GM21786 (cell line): ENCODE measurements around the gene DLK2.

ENCODE experiments used
- ATAC-seq: cut with Tn5 transposase; IDR thresholded peaks from one replicate; pipeline ENCODE4 v1.9.1; 2021; ENCODE audit not compliant: unreplicated experiment

The DLK2 gene

DNA sequence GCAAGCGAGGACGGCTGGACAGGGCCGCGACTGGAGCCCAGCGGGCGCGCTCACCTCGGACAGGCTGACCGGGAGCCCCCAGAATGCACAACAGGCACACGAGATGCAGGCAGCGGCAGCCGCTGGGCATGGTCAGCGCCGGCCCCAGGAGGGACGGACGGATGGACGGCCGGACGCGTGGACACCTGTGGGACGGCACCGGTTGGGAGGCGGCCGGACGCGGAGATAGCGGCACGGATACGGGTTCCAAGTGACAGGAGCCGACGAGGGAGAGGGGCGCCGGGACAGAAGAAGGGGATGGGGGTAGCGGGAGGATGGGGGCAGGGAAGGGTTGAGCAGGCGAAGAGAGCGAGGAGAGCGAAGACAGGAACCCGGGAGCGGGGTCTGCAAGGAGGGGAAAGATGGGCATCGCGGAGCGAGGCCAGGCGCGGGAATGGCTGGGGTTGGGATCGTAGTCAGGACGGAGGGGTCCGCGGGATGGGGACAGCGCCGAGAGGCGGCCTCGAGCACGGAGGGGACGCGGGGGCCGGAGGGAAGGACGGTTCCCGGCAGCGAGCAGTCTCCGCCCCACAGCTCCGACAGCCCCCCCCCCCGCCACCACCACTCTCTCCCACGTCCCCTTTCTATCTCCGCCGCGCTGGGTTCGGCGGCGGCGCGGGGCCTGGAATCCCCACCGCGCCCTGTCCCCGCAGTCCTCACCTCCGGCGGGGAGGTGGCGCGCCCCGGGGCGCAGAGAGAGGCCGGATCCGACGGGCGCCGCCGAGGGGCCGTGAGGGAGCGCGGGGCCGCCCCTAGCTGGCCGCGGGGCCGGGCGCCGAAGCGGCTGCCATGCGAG, 435 bp downstream of the DLK2 start:
- ATAC-seq, result peak; percentile 52

DNA sequence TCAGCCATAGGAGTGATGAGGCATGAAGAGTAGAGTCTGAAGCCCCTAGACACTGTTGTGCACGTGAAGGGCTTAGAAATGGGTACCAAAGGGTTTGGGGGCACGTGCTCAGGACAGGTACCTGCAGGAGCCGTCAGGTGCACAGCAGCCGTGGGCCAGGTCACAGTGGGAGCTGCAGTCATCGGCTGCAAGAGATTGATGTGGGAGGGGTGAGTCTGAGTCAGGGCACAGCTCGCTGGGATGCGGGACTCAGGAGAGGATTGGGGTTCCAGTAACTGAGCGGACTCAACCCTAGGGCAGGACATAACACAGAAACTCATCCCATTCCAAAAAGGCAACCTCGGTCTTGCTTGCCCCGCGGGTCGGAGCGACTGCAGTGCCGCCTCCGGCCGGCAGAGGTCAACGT, 1.1 kb downstream of the DLK2 start:
- ATAC-seq, result no peak

DNA sequence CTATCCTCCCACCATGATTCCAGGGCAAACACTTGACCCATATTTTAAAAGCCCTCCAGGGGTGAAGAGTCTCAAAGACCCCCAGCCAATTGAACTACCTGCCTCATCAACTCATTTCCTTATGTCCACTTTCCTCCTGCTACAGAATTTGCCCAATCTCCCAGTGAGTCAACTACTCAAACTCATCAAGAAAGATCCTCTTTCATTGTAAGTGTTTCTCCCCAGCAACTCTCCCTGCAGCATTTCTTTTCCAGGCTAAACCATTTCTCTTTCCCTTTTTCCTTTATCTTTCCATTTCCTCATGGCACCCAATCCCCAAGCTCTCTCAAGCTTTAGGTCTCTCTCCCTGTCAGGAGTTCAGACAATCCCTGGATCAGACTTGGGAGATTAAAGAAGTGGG, 1.5 kb downstream of the DLK2 start:
- no peak for ATAC-seq

DNA sequence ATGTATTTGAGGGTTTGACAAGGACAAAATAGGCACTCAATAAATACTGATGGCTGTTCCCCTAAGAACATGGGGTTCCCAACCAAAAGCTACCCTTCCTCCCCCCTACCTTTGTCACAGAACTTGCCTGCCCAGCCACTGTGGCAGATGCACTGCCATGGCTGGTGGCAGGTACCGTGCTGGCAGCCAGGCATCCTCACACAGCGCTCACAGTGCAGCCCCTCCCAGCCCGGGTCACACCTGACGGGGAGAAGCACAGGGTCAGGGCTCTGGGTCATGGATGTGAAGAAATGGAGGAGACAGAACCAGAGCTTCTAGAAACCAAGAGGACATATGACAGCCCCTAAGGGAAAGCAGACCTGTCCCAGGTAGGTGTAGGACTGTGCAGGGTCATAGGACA, 2.5 kb downstream of the DLK2 start:
- ATAC-seq, result no peak

DNA sequence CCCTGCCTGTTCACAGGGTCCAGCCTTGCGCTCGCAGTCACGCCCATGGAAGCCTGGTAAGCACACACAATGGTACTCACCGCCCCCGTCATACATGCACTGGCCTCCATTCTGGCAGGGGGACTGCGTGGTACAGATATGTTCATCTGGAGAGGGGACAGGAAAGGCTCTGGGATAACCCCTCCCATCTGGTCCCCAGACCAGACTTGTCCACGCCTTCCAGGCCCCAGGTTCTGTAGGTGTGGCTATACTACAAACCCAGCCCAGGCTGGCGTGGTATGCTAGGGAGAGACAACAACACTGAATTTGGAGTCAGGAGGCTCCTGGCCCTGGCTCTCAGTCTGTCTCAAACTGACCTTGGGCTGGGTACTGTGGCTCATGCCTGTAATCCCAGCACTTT, 3.4 kb downstream of the DLK2 start:
- no peak for ATAC-seq

DNA sequence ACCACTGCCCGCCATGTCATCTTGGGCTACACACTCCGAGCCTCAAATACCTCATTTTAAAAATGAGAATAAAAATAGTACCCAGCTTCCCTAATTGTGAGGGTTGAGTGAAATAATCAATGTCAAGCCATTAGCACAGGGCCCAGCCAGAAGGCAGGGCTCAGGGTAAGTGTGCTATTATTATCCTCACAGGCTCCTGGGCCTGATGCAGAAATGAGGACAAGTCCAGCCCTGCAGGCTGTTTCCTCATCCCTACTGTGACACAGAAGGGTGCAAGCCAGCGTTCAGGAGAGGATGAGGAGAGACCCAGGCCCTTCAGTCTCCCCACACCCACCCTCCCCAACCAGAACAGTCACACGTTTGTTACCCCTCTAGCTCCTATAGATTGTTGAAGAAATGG, 4.0 kb downstream of the DLK2 start:
- no peak for ATAC-seq

DNA sequence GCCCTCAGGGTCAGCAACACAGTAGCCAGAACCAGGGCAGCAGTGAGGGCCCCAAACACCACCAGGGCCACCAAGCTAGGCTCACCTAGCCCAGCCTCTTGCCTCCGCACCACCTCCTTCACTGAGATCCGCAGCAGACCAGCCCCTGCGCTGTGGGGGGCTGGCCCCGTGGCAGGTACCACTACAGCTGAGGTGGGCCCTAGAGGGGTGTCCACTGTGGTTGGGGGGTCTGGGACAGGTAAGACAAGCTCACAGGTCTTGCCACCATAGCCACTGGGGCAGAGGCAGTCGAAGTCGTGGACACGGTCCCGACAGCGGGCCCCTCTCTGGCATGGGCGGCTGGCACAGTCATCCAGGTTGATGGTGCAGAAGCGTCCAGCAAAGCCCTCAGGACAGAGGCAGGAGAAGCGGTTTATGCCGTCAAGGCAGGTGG, 4.6 kb downstream of the DLK2 start:
- ATAC-seq, result no peak

DNA sequence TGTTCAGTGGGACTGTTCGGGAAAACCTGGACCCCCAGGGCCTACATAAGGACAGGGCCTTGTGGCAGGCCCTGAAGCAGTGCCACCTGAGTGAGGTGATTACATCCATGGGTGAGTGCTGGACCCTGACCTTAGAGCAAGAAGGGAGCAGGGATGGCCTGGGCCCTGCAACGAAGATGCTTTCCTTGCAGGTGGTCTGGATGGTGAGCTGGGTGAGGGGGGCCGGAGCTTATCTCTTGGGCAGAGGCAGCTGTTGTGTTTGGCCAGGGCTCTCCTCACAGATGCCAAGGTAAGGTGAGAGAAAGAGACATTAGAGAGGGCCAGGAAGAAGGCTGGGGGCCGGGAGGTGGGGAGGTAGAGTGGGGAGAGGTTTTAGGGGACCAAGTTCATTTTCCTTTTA, 6.4 kb downstream of the DLK2 start:
- ATAC-seq, result no peak

DNA sequence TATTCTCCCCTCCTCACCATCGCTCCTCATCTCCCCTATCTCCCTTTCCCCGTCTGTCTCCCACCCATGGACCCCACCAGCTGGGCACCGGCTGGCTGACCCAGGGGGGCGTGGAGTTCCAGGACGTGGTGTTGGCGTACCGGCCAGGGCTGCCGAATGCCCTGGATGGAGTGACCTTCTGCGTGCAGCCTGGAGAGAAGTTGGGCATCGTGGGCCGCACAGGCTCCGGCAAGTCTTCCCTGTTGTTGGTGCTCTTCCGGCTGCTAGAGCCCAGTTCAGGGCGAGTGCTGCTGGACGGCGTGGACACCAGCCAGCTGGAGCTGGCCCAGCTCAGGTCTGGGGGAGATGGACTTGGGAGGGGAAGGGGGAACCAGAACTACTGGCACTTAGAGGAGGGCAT, 7.7 kb downstream of the DLK2 start:
- ATAC-seq, result no peak

DNA sequence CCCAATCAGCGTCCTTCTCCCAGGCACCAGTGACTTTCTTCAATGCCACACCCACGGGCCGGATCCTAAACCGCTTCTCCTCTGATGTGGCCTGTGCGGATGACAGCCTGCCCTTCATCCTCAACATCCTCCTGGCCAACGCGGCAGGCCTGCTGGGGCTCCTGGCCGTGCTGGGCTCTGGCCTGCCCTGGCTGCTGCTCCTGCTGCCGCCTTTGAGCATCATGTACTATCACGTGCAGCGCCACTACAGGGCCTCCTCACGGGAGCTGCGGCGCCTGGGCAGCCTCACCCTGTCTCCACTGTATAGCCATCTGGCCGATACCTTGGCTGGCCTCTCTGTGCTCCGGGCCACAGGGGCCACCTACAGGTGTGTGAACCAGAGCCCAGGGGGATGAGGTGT, 9.8 kb downstream of the DLK2 start:
- no peak for ATAC-seq

DNA sequence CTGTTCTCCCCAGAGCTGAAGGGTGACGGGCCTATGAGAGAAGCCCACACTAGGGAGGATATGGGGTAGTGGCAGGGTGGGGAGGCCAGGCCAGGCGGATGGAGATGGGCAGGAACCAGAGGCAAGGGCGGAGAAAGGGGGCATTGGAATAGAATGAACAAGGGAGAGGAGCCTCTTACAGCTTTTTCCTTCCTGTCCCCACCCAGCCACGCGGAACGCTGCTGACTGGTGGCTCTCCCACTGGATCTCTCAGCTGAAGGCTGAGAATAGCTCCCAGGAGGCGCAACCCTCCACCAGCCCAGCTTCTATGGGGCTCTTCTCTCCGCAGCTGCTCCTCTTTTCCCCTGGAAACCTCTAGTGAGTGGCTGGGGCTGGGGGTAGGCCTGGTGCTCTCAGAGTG, 10.8 kb downstream of the DLK2 start:
- no peak for ATAC-seq

DNA sequence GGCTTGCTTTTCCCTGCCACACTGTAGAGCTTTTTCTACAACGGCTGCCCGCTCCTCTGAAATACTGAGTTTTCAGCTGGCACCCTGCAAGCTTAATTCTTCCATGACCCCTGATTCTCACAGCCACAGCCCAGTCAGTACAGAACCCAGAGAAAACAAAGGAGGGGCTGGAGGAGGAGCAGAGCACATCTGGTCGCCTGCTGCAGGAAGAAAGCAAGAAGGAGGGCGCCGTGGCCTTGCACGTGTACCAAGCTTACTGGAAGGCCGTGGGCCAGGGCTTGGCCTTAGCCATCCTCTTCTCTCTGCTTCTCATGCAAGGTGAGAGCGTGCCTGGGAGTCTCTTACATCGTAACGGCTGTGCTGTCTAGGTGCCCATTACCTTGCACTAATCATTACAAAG, 11.3 kb downstream of the DLK2 start:
- no peak for ATAC-seq

DNA sequence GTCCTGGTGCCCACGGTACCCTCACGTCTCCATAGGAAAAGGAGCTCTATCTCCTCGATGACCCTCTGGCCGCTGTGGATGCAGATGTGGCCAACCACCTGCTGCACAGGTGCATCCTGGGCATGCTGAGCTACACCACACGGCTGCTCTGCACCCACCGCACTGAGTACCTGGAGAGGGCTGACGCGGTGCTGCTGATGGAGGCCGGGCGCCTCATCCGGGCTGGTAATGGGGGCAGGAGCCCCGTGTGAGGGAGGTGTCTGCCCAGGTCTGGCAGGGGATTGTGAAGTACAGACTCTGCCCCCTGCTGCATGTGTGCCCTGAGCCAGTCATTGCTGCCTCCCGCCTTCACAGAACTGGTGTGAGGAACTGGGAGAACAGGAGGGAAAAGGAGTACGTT, 12.4 kb downstream of the DLK2 start:
- no peak for ATAC-seq

DNA sequence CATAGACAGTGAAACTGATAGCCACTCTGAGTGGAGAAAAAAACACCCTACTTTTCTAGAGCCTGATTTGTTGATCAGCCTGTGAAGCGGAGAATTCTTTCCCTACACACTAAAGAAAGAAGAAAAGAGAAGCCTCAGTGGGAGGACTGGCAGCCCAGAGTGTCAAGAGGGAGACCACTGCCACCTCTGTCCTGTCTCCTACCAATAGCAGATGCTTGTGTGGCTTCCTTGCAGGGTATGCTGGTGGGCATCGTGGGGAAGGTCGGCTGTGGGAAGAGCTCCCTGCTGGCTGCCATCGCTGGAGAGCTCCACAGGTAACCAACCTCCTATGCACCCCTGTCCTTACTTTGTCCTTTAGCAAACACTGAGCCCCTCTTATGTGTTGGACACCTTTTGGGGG, 17.6 kb downstream of the DLK2 start:
- no peak for ATAC-seq

DNA sequence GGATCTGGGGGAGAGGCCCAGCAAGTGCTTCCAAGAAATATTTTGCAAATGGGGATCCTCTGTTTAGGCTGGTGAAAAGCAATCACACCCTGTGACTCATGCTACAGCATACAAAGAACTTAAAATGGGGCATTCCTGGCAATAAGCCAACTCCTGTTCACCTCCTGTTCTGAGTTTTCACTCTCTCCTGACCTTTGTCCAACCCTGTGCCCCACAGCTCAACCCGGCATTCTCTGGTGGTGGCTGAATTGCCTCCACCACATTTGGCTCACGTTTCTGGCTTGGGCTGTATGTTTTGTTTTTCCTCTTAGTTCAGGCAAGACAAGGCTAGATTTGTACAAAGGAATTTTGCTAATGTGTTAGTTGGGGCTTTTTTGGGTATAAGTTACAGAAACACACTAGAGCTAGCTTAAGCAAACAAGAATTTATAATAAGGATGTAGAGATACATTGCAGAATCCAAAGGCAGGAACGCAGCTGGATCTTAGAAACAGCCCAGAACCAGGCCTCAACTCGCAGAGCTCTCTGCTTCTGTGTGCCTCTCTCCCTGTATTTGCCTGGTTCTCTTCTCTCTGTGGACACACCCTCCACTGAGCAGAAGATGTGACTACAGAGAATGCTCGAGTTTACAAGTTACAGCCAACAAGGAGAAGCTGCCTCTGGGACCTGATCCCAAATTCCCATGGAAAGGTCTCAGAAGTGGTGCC, 18.6 kb downstream of the DLK2 start:
- ATAC-seq, result no peak

DNA sequence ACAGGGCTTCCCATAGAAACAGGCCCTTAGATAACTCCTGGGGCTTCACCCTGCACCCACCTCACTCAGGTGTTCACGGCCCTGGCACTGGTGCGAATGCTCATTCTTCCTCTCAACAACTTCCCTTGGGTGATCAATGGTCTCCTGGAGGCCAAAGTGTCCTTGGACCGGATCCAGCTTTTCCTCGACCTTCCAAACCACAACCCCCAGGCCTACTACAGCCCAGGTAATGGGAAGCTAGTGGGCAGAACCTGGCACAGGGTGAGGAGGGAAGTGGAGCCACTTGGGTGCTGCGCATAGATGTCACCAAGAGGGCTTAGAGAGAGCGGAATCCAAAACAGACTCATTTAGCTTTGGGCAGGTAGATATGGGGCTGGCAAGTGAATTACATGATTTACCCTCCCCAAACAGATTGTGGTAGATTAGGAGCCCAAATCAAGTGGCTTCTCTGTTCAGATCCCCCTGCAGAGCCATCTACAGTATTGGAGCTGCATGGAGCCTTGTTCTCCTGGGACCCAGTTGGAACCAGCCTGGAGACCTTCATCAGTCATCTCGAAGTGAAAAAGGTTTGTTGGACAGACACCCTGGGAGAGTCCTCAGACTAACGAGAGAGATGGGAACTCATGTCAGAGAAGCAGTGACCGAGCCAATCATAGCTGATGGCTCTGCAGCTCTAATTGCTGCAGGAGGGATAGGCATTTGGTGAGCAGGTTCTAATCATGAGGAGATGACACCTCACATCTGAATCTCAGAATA, 19.5 kb downstream of the DLK2 start:
- ATAC-seq, result no peak

DNA sequence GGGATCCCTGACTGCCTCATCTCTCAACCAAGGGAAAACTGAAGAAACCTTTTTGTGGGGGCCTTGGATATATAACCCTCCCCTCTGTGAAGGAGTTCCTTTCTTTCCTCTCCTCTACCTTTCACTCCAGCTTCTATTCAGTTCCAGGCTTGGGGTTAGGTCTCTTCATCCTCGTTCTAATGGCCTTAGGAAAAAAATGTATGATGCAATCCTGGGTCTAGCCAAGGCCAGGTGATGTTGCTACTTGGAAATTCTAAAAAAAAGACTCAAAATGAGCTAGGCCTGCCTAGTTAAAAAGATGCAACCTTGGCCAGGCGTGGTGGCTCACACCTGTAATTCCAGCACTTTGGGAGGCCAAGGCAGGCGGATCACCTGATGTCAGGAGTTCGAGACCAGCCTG, 20.4 kb downstream of the DLK2 start:
- no peak for ATAC-seq

DNA sequence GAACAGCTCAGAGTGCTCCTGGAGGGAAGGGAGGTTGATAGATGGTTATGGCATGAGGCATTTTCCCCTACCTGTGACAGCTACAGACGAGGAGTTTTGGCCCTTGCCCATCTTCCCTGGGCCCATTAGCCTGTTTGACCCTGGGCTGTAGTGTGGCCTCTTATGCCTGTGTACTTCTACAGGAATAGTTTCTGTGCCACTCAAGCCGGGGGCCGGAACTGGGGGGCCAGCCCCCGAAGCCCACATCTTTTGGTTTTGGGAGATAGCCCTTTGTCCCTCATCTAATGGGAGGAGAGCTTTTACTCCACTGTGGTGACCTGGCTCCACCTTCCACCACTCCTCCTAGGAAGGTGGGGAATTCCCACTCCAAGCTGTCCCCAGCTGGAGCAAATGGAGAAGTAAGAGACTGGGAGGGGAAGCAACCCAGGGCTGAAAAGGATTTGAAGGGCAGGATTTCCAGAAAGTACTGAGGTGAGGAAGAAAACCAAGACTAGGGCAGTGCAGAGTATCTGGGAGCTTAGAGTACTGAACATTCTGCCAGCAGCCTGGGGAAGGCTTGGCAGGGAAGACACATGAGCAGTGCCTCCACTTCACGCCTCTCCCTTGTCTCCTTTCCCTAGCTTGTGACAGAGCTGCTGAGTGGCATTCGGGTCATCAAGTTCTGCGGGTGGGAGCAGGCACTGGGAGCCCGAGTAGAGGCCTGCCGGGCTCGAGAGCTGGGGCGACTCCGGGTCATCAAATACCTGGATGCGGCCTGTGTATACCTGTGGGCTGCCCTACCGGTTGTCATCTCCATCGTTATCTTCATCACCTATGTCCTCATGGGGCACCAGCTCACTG, 21.1 kb downstream of the DLK2 start:
- no peak for ATAC-seq

DNA sequence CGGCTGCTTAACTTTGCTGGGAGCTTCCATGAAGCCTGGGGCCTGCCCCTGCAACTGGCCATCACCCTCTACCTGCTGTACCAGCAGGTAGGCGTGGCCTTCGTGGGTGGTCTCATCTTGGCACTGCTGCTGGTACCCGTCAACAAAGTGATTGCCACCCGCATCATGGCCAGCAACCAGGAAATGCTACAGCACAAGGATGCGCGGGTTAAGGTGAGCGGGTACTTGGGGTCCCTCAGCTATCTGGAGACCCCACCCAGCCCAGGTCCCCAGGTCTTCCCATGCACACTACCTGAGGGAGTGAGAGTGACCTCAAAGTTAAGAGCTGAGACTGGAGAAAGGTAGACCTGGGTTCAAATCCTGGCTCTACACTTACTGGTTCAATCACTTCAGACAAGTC, 22.2 kb downstream of the DLK2 start:
- no peak for ATAC-seq

DNA sequence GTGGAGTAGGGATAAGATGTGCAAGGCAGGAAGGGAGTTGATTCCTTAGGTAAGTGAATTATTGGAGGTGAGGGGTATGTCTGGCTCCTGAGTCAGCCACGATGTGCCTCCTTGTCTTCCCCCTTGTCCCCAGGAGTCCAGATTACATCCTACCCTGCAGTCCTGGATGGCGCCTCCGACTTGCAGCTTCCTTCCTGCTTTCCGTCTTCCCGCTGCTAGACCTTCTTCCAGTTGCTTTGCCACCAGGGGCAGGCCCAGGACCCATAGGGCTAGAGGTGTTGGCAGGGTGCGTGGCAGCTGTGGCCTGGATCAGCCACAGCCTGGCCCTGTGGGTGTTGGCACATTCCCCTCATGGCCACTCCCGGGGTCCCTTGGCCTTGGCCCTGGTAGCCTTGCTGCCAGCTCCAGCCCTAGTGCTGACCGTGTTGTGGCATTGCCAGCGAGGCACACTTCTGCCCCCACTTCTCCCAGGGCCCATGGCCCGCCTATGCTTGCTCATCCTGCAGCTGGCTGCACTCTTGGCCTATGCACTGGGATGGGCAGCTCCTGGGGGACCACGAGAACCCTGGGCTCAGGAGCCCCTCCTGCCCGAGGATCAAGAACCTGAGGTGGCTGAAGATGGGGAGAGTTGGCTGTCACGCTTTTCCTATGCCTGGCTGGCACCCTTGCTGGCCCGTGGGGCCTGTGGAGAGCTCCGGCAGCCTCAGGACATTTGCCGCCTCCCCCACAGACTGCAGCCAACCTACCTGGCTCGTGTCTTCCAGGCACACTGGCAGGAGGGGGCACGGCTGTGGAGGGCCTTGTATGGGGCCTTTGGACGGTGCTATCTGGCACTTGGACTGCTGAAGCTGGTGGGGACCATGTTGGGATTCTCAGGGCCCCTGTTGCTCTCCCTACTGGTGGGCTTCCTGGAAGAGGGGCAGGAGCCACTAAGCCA, 23.1 kb downstream of the DLK2 start:
- no peak for ATAC-seq
